Measurements from ENCODE around the gene GPC6.

Gene GPC6

GRCh38 chr13:93562676-93563075 is 336.1 kb downstream of the GPC6 start:
- no peak overlapping the region for H3K4me3 ChIP-seq (ENCODE audit: low read depth, low read length)
- no peak for DNase-seq (ENCODE audit: low read depth)
- TF ChIP-seq POLR2A (IDR thresholded peaks at IDR 0.05; ENCODE audit: extremely low read depth, insufficient read length) (no peak), CTCF (IDR thresholded peaks at IDR 0.05; ENCODE audit: low read depth, low read length) (no peak), MYC (IDR thresholded peaks at IDR 0.05; ENCODE audit: low read depth, low read length) (no peak), MAX (IDR thresholded peaks at IDR 0.05; ENCODE audit: low read depth, low read length) (no peak)

GRCh38 chr13:93577105-93577504 is 350.5 kb downstream of the GPC6 start:
- no peak overlapping the region for H3K4me3 ChIP-seq (ENCODE audit: low read depth, low read length)
- TF ChIP-seq MYC (IDR thresholded peaks at IDR 0.05; ENCODE audit: low read depth, low read length) (no peak), POLR2A (IDR thresholded peaks at IDR 0.05; ENCODE audit: extremely low read depth, insufficient read length) (no peak), CTCF (IDR thresholded peaks at IDR 0.05; ENCODE audit: low read depth, low read length) (no peak), MAX (IDR thresholded peaks at IDR 0.05; ENCODE audit: low read depth, low read length) (peak; percentile 21; the same call in 1 of the 2 replicates)
- DNase-seq (ENCODE audit: low read depth): peak; percentile 2

GRCh38 chr13:93589788-93590187 is 363.2 kb downstream of the GPC6 start:
- DNase-seq (ENCODE audit: low read depth): no peak
- TF ChIP-seq MAX (IDR thresholded peaks at IDR 0.05; ENCODE audit: low read depth, low read length) (no peak), POLR2A (IDR thresholded peaks at IDR 0.05; ENCODE audit: extremely low read depth, insufficient read length) (no peak), CTCF (IDR thresholded peaks at IDR 0.05; ENCODE audit: low read depth, low read length) (no peak)

GRCh38 chr13:93603043-93603442 is 376.4 kb downstream of the GPC6 start:
- no peak for DNase-seq (ENCODE audit: low read depth)
- no peak for TF ChIP-seq CTCF (IDR thresholded peaks at IDR 0.05; ENCODE audit: low read depth, low read length)
- TF ChIP-seq MAX (IDR thresholded peaks at IDR 0.05; ENCODE audit: low read depth, low read length): no peak
- TF ChIP-seq MYC (IDR thresholded peaks at IDR 0.05; ENCODE audit: low read depth, low read length): no peak
- TF ChIP-seq POLR2A (IDR thresholded peaks at IDR 0.05; ENCODE audit: extremely low read depth, insufficient read length): no peak
- no peak overlapping the region for H3K4me3 ChIP-seq (ENCODE audit: low read depth, low read length)

More at GRCh38 chr13:93589788-93590187, 363.2 kb downstream of the GPC6 start:
- no peak overlapping the region for H3K4me3 ChIP-seq (ENCODE audit: low read depth, low read length)

GRCh38 chr13:93614776-93615175 is 388.2 kb downstream of the GPC6 start:
- no peak overlapping the region for H3K4me3 ChIP-seq (ENCODE audit: low read depth, low read length)
- no peak for DNase-seq (ENCODE audit: low read depth)
- TF ChIP-seq POLR2A (IDR thresholded peaks at IDR 0.05; ENCODE audit: extremely low read depth, insufficient read length): no peak
- TF ChIP-seq CTCF (IDR thresholded peaks at IDR 0.05; ENCODE audit: low read depth, low read length): no peak
- no peak for TF ChIP-seq MYC (IDR thresholded peaks at IDR 0.05; ENCODE audit: low read depth, low read length)
- no peak for TF ChIP-seq MAX (IDR thresholded peaks at IDR 0.05; ENCODE audit: low read depth, low read length)

All from NB4 (cell line).